ENCODE measurements around the gene GNAZ.
"Not testable (repeated sequence)": the region's sequence is repeated elsewhere in the genome, so short reads cannot be mapped to it uniquely, and the experiment has no call there.

Gene GNAZ

DNA sequence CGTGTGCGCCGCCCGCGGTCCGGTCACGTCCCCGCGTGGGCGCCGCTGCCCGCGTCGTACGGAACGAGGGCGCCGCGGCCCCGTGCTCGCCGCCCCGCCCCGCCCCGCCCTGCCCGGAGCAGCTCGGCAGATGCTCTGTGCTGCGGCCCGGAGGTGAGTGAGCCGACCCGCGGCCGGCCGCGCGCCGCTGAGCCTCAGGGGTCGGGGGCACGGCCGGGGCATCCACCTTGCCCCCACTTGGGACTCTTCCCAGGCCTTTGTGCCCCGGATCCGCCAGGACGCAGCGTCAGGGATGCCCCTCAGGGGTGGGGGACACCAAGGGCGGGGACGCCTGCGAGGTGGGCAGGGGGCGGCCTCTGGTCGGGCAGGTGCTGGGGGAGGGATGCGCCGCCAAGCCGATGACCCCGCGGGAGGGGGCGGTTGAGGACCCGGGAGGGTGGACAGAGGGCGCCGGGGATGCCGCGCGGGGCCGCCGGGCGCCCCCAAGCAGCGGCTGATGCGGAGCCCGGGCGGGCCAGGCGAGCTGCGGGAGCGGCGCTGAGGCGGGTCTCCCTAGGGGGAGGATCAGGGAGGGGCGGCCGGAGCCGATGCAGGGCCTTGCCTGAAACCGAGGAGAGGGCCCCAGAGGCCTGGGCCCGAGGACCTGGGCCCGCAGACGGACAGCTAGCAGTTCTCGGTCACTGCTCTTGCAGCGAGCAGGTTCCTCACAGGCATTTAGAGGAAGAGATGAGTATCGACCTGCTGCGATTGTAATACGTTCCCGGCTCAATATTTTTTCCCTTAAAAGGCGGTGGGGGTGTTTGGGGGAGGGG, at the start of gene GNAZ:
TSS of gene GNAZ (plus strand) at position 102 of the 812 bp plus-strand sequence. CDS start 25,177 bp downstream, outside the sequence.
- peak; percentile 12 for DNase-seq

DNA sequence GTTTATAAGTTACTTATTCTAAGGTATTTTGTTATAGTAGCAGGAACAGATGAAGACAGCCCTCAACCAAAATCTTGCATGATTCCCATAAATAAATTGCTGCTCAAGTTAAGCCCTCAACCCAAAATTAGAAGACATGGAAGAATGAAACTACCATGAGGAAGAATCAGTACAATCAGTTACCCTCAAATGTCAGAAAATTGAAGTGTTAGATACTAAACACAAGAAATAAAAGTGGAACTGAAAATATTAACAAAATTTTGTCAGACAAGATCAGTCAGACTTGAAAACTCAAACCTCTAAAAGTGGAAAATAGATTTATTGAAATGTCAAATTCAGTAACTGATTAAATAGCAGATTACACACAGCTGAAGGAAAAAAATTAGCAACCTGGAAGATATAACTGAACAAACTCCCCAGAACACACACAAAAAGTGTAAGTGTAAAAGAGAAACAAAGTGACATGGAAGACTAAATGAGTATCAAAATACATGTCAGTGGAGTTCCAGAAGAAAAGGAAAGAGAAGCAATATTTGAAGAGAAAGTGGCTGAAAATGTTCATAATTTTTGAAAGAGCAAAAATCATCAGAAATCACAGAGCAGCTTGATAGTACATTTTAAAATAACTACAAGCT, 49.5 kb upstream of the GNAZ start:
- DNase-seq = no peak

GRCh38 chr22:23021660-23022353, 48.5 kb upstream of the GNAZ start:
- not testable (repeated sequence) for DNase-seq

GRCh38 chr22:23023294-23023693, 47.0 kb upstream of the GNAZ start:
- no peak for DNase-seq

DNA sequence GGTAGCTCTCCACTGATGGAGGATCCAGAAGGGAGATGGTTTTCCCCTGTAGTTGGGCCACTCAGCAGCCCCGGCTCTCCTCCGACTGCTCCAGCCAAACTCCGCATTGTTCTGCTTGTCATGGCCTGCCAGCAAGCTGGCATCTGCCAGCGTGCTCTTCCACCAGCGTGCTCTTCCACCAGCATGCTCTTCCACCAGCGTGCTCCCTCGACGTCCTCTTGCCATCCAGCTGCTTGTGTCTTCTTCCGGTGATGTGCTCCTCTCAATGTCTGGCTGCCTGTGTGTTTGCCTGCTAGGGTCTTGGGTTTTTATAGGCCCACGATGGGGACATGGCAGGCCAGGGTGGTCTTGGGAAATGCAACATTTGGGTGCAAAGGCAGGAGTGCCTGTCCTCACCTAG, 43.5 kb upstream of the GNAZ start:
- DNase-seq = no peak

DNA sequence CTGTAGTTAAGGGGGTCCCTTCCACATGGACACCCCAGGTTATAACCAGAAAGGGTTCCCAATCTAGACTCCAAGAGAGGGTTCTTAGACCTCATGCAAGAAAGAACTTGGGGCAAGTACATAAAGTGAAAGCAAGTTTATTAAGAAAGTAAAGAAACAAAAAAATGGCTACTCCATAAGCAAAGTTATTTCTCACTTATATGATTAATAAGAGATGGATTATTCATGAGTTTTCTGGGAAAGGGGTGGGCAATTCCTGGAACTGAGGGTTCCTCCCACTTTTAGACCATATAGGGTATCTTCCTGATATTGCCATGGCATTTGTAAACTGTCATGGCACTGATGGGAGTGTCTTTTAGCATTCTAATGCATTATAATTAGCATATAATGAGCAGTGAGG, 42.5 kb upstream of the GNAZ start:
- not testable (repeated sequence) for DNase-seq

DNA sequence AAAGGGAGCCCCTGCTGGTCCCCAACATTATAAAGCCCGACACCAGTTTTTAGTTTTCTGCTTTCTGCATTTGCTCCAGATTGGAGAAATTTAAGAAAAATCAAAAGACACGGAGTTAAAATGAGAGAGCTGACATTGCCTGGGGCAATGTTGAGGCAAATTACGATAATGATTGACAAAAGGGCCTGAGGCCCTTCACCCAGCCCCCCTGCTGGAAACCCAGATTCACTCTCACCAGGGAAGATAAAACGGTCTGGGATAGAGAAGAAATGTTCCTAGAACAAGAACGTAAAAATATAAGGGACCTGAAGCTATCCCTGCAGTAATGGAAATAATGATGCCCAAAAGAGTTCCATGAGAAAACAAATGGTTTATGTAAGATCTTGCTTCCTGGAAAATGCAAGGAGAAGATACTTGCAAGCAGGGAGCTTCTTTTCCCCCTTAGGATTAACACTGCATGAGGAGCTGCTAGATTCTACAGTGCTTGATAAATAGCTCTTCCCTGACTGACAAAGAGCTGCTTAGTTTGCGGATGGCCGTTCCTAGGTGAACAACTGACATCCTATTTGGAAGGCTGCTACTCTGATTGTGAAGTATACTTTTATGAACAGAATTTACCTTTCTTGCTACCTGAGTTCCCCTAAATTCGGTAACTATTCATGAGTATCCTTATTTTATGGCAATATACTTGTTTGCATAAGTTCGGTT, 40.6 kb upstream of the GNAZ start:
- no peak for DNase-seq

DNA sequence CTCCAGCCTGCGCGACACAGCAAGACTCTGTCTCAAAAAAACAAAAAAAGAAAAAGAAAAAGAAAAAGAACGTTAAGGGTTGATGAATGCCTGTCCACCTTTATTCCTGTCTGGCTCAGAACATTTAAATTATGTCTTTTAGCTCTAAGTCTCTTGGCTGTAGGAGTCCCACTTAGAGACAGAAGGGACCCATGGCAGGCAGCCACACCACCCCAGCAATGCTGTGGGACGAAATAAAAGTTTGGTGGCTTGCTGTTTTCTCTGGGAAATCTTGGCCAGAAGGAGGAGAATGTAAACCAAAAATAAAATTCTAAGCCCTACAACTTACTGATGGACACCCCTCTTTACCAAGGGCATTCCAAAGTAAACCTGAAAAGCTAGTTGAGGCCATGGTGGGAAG, 38.9 kb upstream of the GNAZ start:
- DNase-seq = no peak

DNA sequence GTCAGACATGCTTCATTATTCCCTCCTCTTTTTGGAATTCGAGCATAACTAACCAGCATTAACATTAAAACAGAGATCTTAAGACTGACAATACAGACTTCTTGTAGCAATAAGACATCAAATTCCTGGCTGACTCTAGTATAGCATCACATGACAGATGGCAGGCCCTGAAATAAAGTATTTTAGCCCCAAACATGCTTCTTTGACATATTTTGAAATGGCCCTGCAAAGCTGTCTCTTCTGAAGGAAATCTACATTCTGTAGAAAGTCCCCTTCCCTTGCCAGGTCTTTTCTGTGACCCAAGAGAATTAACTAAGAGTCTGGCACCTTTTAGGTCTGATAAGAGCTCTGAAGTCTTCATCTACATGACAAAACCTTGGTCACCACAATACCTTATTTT, 38.5 kb upstream of the GNAZ start:
- DNase-seq = no peak

DNA sequence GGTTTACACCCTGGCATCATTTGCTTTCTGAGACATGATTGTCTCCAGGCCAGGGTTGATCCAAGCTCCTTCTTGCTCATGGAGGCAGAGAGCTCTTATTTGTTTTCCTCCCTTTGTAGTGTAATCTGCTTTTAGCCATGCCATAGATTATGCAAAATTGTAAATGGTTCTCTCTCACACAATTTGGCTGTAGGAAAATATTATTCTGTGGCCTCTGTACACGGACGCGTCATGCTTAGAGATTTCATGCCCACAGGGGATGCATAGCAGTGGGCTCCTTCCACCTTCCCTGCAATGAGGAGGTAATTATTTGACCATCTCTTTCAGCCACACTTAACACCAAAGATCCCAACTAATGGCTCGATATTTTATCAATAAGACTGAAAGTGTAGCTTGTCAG, 37.7 kb upstream of the GNAZ start:
- DNase-seq = no peak

DNA sequence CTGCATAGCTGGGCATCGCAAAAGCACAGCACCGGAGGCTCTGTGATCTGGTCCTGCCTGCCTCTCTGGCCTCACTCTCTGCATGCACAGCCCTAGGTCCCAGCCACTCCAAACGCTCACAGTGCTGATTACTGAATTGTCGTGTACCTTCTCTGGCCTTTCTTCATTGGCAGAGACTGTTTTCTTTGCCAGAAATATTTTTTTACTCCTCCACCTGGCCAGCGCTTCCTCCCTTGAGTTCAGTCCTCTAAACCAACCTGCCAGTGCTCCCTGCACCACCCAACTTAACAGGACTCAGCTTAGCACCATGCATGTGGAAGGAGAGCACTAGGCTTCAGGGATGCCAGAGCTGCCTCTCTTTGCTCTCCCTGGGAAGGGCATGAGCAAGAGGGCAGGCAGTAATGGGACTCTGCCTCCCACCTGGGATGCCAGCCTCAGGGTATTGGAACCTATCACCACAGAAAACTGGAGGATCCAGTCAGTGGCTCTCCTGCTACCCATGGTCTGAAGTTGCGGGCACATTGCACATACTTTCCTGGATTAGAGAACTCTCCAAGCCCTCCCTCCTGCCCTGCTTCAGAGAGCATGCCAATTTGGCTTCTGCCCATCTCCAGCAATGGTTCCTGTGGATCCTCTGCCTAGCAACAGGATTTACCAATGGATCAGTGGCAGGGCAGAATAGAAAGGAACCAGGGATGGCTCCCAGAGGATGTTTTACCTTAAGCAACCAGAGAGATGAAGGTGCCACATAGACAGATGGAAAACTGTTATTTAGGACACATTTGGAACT, 37.0 kb upstream of the GNAZ start:
- no peak for DNase-seq

- DNase-seq = no peak
Observed at GRCh38 chr22:23034621-23035556, 35.4 kb upstream of the GNAZ start.

- no peak for DNase-seq
Observed at GRCh38 chr22:23035557-23036277, 34.6 kb upstream of the GNAZ start.

- no peak for DNase-seq
Observed at GRCh38 chr22:23036684-23037428, 33.5 kb upstream of the GNAZ start.

GRCh38 chr22:23037429-23038333, 32.6 kb upstream of the GNAZ start:
- DNase-seq = no peak

GRCh38 chr22:23038334-23038642, 32.0 kb upstream of the GNAZ start:
- no peak for DNase-seq

DNA sequence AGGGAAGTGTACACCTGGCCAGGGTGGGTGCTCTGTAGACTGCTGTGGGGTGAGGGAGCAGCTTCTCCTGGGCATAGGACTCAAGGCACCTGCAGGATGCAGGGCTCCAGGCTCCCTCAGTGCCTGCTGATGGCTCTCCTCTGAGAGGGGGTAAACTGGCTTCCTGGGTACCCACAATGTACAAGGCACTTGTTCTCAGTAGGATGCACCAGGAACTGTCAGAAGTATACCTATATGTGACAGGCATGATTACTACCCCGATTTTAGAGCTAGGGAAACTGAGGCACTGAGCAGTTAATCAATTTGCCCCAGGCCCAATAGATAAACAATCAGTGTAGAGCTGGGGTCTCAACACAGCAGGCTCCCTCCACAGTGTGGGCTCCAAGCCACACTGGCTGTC, 31.4 kb upstream of the GNAZ start:
- no peak for DNase-seq

GRCh38 chr22:23042179-23042578, 28.1 kb upstream of the GNAZ start:
- no peak for DNase-seq

DNA sequence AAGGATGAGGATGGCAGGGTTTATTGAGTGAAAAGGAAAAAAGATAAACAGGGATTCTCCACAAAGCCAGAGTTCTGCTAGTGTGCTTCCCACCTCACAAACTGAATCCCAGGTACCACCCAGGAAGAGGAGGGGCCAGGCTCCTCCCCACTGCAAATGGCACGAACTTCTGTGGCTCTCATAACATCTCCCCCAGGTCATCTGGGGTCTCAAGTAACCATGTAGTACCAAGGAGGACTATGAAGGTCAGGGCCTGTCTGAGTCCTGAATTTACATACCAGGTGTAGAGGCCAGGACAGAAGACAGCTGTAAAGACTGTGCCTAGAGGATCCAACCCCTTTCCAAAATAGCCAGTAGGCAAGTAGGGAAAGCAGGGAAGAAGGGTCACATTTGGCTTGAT, 25.7 kb upstream of the GNAZ start:
- no peak for DNase-seq

Data from activated naive CD4-positive, alpha-beta T cell treated with Interleukin-2 at 50 U/mL for 16 hours (primary cell).